Trophoblast cell (in vitro differentiated cells and primary cell): ENCODE results near the gene NOX4.
"Not testable (repeated sequence)": the region's sequence is repeated elsewhere in the genome, so short reads cannot be mapped to it uniquely, and the experiment has no call there.

Experiments
- DNase-seq, 2 donors: peaks; one replicate each; pipeline ENCODE4 v3.0.0-alpha.2; 2016
- H2AFZ ChIP-seq: 2 replicates; pipeline ENCODE4 v1.6.1; 2013; ENCODE audit warnings: low read length, moderate library complexity, mild to moderate bottlenecking; ENCODE audit not compliant: insufficient read depth, poor library complexity
- H2AK5ac ChIP-seq: 2 replicates; pipeline ENCODE4 v1.6.1; 2013; ENCODE audit warnings: mild to moderate bottlenecking, low read length
- H2BK120ac ChIP-seq: 2 replicates; pipeline ENCODE4 v1.6.1; 2013; ENCODE audit warnings: low read length, mild to moderate bottlenecking, moderate library complexity; ENCODE audit not compliant: insufficient read depth, poor library complexity
- H2BK12ac ChIP-seq: 2 replicates; pipeline ENCODE4 v1.6.1; 2013; ENCODE audit warnings: mild to moderate bottlenecking, low read length, moderate library complexity
- H2BK5ac ChIP-seq: 2 replicates; pipeline ENCODE4 v1.6.1; 2013; ENCODE audit warnings: low read length, low read depth, moderate library complexity, mild to moderate bottlenecking; ENCODE audit not compliant: poor library complexity
- H3K14ac ChIP-seq: 2 replicates; pipeline ENCODE4 v1.6.1; 2013; ENCODE audit warnings: mild to moderate bottlenecking, low read length
- H3K18ac ChIP-seq: 2 replicates; pipeline ENCODE4 v1.6.1; 2013; ENCODE audit warnings: mild to moderate bottlenecking, low read length
- H3K23ac ChIP-seq: 2 replicates; pipeline ENCODE4 v1.6.1; 2013; ENCODE audit warnings: low read length
- H3K27ac ChIP-seq: 2 replicates; pipeline ENCODE4 v1.5.1; 2013; ENCODE audit warnings: low read depth, mild to moderate bottlenecking, inconsistent platforms, low read length, moderate library complexity
- H3K27me3 ChIP-seq: 2 replicates; pipeline ENCODE4 v1.6.1; 2013; ENCODE audit warnings: inconsistent platforms, mild to moderate bottlenecking, low read length, moderate library complexity; ENCODE audit not compliant: insufficient read depth
- H3K36me3 ChIP-seq, 2 experiments: 1 replicate in 1 of 2; 2 replicates in 1 of 2; pipeline ENCODE4 v1.6.1; 2013; ENCODE audit warnings: low read length in 2 of 2, mild to moderate bottlenecking in 2 of 2, moderate library complexity in 1 of 2; ENCODE audit not compliant: insufficient read depth in 2 of 2, control insufficient read depth in 1 of 2
- H3K4ac ChIP-seq: 2 replicates; pipeline ENCODE4 v1.6.1; 2013; ENCODE audit warnings: low read depth, mild to moderate bottlenecking, low read length, moderate library complexity
- H3K4me1 ChIP-seq, 2 experiments: 1 replicate in 1 of 2; 2 replicates in 1 of 2; pipeline ENCODE4 v1.6.1; 2013; ENCODE audit warnings: low read length in 2 of 2, mild to moderate bottlenecking in 2 of 2, moderate library complexity in 1 of 2; ENCODE audit not compliant: insufficient read depth in 2 of 2, control insufficient read depth in 1 of 2
- H3K4me2 ChIP-seq: 2 replicates; pipeline ENCODE4 v1.6.1; 2013; ENCODE audit warnings: inconsistent platforms, mild to moderate bottlenecking, low read length, moderate library complexity
- H3K4me3 ChIP-seq: 2 replicates; pipeline ENCODE4 v1.5.1; 2013; ENCODE audit warnings: mild to moderate bottlenecking, low read depth, low read length, inconsistent platforms
- H3K79me1 ChIP-seq: one replicate; pipeline ENCODE4 v1.6.1; 2013; ENCODE audit warnings: low read length
- H3K79me2 ChIP-seq: 2 replicates; pipeline ENCODE4 v1.6.1; 2013; ENCODE audit warnings: low read length, mild to moderate bottlenecking; ENCODE audit not compliant: control insufficient read depth, insufficient read depth, poor library complexity
- H3K9ac ChIP-seq: 2 replicates; pipeline ENCODE4 v1.6.1; 2013; ENCODE audit warnings: mild to moderate bottlenecking, low read length
- H3K9me3 ChIP-seq: 2 replicates; pipeline ENCODE4 v1.6.1; 2013; ENCODE audit warnings: low read depth, mild to moderate bottlenecking, control low read depth, inconsistent platforms, low read length; ENCODE audit not compliant: insufficient read depth
- H4K12ac ChIP-seq: 2 replicates; pipeline ENCODE4 v1.6.1; 2013; ENCODE audit warnings: low read depth, mild to moderate bottlenecking, low read length, moderate library complexity
- H4K8ac ChIP-seq: 2 replicates; pipeline ENCODE4 v1.6.1; 2013; ENCODE audit warnings: low read depth, mild to moderate bottlenecking, low read length, moderate library complexity
- H4K91ac ChIP-seq: one replicate; pipeline ENCODE4 v1.6.1; 2013; ENCODE audit warnings: low read depth, mild to moderate bottlenecking, low read length, moderate library complexity
- WGBS: extraction: QIAGEN DNeasy Blood & Tissue Kit; methylation state at CpG from one replicate; pipeline ENCODE4 v1.1.7; 2013; ENCODE audit warnings: missing lambda C conversion rate; ENCODE audit not compliant: insufficient read length, insufficient coverage; ENCODE audit errors: extremely low coverage; 5-methylcytosine and 5-hydroxymethylcytosine counted together

The NOX4 gene

DNA sequence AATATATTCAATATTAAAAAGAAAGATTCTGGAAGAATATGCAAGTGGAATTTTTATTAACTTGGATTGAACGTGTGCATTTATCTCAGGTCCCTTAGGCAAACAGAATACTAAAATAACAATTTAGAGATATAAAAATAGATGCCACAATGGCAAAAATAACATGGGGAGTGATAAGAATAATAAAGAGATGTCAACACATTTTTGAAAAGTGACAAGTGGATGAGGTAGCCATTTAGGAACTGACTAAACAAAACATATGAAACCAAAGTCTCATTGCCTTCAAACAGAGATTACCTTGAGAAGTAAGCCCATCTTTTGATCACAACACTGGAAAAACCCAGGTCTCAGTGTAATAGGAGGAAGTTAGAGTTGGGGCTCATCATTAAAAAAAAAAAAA is 112.2 kb downstream of the NOX4 start:
- H2BK120ac ChIP-seq, H2AK5ac ChIP-seq, H2AFZ ChIP-seq, H3K9ac ChIP-seq, H3K27ac ChIP-seq, H3K36me3 ChIP-seq, H3K27me3 ChIP-seq, H2BK5ac ChIP-seq, H3K14ac ChIP-seq, H3K23ac ChIP-seq, H3K79me1 ChIP-seq, H3K4me3 ChIP-seq, H4K8ac ChIP-seq, H3K18ac ChIP-seq, H4K12ac ChIP-seq, H2BK12ac ChIP-seq, H3K4me2 ChIP-seq, H3K9me3 ChIP-seq, H3K4ac ChIP-seq, H3K79me2 ChIP-seq, H3K4me1 ChIP-seq, H4K91ac ChIP-seq, DNase-seq: not testable (repeated sequence)
- no CpG with 5 or more reads among the region's 1 CpG for WGBS

GRCh38 chr11:89369356-89369755 is 121.8 kb downstream of the NOX4 start:
- H3K9me3 ChIP-seq, H3K79me2 ChIP-seq, H3K4me3 ChIP-seq, H2AFZ ChIP-seq, H3K36me3 ChIP-seq, H2BK120ac ChIP-seq, H3K14ac ChIP-seq, H3K23ac ChIP-seq, H4K12ac ChIP-seq, H3K27ac ChIP-seq, H3K4ac ChIP-seq, H3K4me2 ChIP-seq, H2AK5ac ChIP-seq, H4K91ac ChIP-seq, H3K27me3 ChIP-seq, H3K18ac ChIP-seq, H3K9ac ChIP-seq, H2BK12ac ChIP-seq, H3K4me1 ChIP-seq, H2BK5ac ChIP-seq, H3K79me1 ChIP-seq, H4K8ac ChIP-seq: not testable (repeated sequence)
- peak in 1 of 2 donors; percentile 21 for DNase-seq
- WGBS = no CpG with 5 or more reads among the region's 2 CpGs

GRCh38 chr11:89364856-89365255 is 126.3 kb downstream of the NOX4 start:
- H3K79me1 ChIP-seq, DNase-seq, H3K4me2 ChIP-seq, H3K23ac ChIP-seq, H3K79me2 ChIP-seq, H4K12ac ChIP-seq, H2AK5ac ChIP-seq, H3K18ac ChIP-seq, H3K9me3 ChIP-seq, H3K4me1 ChIP-seq, H3K9ac ChIP-seq, H2BK5ac ChIP-seq, H3K4ac ChIP-seq, H3K14ac ChIP-seq, H3K4me3 ChIP-seq, H4K8ac ChIP-seq, H2BK120ac ChIP-seq, H3K36me3 ChIP-seq, H2BK12ac ChIP-seq, H2AFZ ChIP-seq, H3K27ac ChIP-seq, H4K91ac ChIP-seq, H3K27me3 ChIP-seq: not testable (repeated sequence)
- no CpG with 5 or more reads among the region's 2 CpGs for whole genome bisulfite sequencing

GRCh38 chr11:89361734-89362133 is 129.4 kb downstream of the NOX4 start:
- H2BK12ac ChIP-seq = no peak overlapping the region
- H2BK5ac ChIP-seq = no peak overlapping the region
- H3K4me2 ChIP-seq = no peak overlapping the region
- WGBS = no CpG with 5 or more reads among the region's 2 CpGs
- no peak overlapping the region for H3K27ac ChIP-seq
- no peaks in the 10 kb centered on the region for H3K79me1 ChIP-seq
- no peaks in the 10 kb centered on the region for H3K9me3 ChIP-seq
- no peak overlapping the region for H4K12ac ChIP-seq
- H3K4me1 ChIP-seq = no peaks in the 10 kb centered on the region
- no peak overlapping the region for H3K18ac ChIP-seq
- H2BK120ac ChIP-seq = no peak overlapping the region
- no peak overlapping the region for H4K91ac ChIP-seq
- no peak overlapping the region for H3K4me3 ChIP-seq
- no peak overlapping the region for H3K23ac ChIP-seq
- no peak overlapping the region for H3K9ac ChIP-seq
- H4K8ac ChIP-seq = no peak overlapping the region
- no peak overlapping the region for H2AFZ ChIP-seq
- H3K27me3 ChIP-seq = no peaks in the 10 kb centered on the region
- no peak overlapping the region for H2AK5ac ChIP-seq
- no peak overlapping the region for H3K4ac ChIP-seq
- H3K79me2 ChIP-seq = no peaks in the 10 kb centered on the region
- H3K36me3 ChIP-seq = no peaks in the 10 kb centered on the region
- DNase-seq = no peak
- H3K14ac ChIP-seq = no peak overlapping the region

DNA sequence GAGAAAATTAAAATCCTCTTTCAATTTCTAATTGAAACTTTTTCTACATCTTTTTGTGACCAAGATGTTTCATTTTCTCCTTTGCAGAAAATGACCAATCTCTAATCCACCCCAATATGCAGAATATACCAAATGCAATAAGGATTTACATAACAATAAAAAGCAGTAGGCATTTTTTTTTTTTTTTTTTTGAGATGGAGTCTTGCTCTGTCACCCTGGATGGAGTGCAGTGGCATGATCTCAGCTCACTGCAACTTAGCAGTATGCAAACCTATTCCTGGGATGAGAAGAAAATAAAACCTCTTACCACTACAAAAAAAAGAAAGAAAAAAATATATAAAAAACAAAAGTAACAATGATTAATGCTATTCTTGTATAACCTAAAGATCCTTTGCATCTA is 132.0 kb downstream of the NOX4 start:
- H4K8ac ChIP-seq, H4K12ac ChIP-seq, H3K27ac ChIP-seq, H3K79me1 ChIP-seq, H3K79me2 ChIP-seq, H2AK5ac ChIP-seq, H3K18ac ChIP-seq, H3K4me3 ChIP-seq, H2BK5ac ChIP-seq, H2AFZ ChIP-seq, H3K9ac ChIP-seq, H3K14ac ChIP-seq, DNase-seq, H3K9me3 ChIP-seq, H3K36me3 ChIP-seq, H3K23ac ChIP-seq, H3K4me1 ChIP-seq, H3K27me3 ChIP-seq, H3K4ac ChIP-seq, H4K91ac ChIP-seq, H2BK120ac ChIP-seq, H3K4me2 ChIP-seq, H2BK12ac ChIP-seq: not testable (repeated sequence)
